Measurements from ENCODE around the gene UBR3.

DNA sequence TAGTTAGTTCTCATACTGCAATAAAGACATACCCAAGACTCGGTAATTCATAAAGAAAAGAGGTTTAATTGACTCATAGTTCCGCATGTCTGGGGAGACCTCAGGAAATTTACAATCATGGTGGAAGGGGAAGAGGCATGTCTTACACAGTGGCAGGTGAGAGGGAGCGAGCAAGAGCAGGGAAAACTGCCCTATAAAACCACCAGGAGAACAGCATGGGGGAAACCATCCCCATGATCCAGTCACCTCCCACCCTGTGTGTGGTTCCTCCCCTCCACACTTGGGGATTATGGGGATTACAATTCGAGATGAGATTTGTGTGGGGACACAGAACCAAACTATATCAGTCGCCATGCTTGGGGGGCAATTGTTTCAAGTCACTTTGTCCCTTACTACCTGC is 29.7 kb upstream of the UBR3 start:
- TF ChIP-seq, protein P1, sequence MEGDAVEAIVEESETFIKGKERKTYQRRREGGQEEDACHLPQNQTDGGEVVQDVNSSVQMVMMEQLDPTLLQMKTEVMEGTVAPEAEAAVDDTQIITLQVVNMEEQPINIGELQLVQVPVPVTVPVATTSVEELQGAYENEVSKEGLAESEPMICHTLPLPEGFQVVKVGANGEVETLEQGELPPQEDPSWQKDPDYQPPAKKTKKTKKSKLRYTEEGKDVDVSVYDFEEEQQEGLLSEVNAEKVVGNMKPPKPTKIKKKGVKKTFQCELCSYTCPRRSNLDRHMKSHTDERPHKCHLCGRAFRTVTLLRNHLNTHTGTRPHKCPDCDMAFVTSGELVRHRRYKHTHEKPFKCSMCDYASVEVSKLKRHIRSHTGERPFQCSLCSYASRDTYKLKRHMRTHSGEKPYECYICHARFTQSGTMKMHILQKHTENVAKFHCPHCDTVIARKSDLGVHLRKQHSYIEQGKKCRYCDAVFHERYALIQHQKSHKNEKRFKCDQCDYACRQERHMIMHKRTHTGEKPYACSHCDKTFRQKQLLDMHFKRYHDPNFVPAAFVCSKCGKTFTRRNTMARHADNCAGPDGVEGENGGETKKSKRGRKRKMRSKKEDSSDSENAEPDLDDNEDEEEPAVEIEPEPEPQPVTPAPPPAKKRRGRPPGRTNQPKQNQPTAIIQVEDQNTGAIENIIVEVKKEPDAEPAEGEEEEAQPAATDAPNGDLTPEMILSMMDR (IDR thresholded peaks at IDR 0.05): no peak
- TF ChIP-seq POLR2A (IDR thresholded peaks at IDR 0.05): no peak

Data from right lobe of liver (tissue), 4 donors.